Transverse colon (tissue), 4 donors: ENCODE results near the gene HIPK2. TPM values are rescaled to one million over a fixed set of nuclear protein-coding genes. Genes with fewer than 3 reads are reported as not detected.

Experiments used
- DNase-seq: peaks from one replicate; pipeline ENCODE4 v3.0.0-alpha.2; 2019
- H3K27ac ChIP-seq, 4 donors: fragments of 200-600 bp; sonication (generic); 2 replicates each; pipeline ENCODE4 v1.5.1; 2016 to 2018; ENCODE audit warnings: inconsistent platforms in 4 of 4
- H3K27me3 ChIP-seq: fragments of 200-600 bp; sonication (generic); 2 replicates; pipeline ENCODE4 v1.5.1; 2017; ENCODE audit warnings: inconsistent platforms
- H3K36me3 ChIP-seq, 4 donors: fragments of 200-600 bp; sonication (generic); 2 replicates each; pipeline ENCODE4 v1.5.1; 2017 to 2019; ENCODE audit warnings: inconsistent platforms in 4 of 4
- H3K4me1 ChIP-seq, 4 donors: fragments of 200-600 bp; sonication (generic); 2 replicates each; pipeline ENCODE4 v1.5.1; 2017 to 2020; ENCODE audit warnings: inconsistent platforms in 4 of 4
- H3K4me3 ChIP-seq, 4 donors: fragments of 200-600 bp; sonication (generic); 1 replicate in 1 of 4; 2 replicates in 3 of 4; pipeline versions ENCODE4 v1.5.1 to v1.6.1; 2017 to 2019; ENCODE audit warnings: inconsistent platforms in 4 of 4
- H3K9me3 ChIP-seq, 2 donors: fragments of 200-600 bp; sonication (generic); 2 replicates each; pipeline ENCODE4 v1.5.1; 2017 to 2019; ENCODE audit warnings: inconsistent platforms in 2 of 2
- EP300 ChIP-seq: sonication (generic); formaldehyde crosslinking; IDR thresholded peaks from one replicate; pipeline ENCODE4 v1.6.1; 2017; ENCODE audit warnings: antibody characterized with exemption, low read depth
- POLR2A ChIP-seq: fragments of 450-650 bp; IDR thresholded peaks from one replicate; pipeline ENCODE4 v1.6.1; 2016; ENCODE audit warnings: antibody characterized with exemption, mild to moderate bottlenecking, moderate library complexity
- POLR2AphosphoS5 ChIP-seq, 3 donors: sonication (generic); formaldehyde crosslinking; IDR thresholded peaks; one replicate each; pipeline ENCODE4 v1.6.1; 2016; ENCODE audit warnings: antibody characterized with exemption in 3 of 3
- WGBS, 2 donors: methylation state at CpG; one replicate each; pipeline ENCODE4 v1.1.5; 2018; ENCODE audit warnings: low coverage in 1 of 2; 5-methylcytosine and 5-hydroxymethylcytosine counted together
- in situ Hi-C, 4 donors: fragments of 200-750 bp; cut with MboI; loops; one replicate each; pipeline versions ENCODE4 v1.15.0 to v1.15.1; 2017; ENCODE audit warnings: low sequenced_read_pairs in 3 of 4, low pct_ligation_motif_present in 1 of 4, low pct_unique_long_range_greater_than_20kb in 1 of 4
- intact Hi-C: fragments of 100-400 bp; cut with DNase I; formaldehyde crosslinking; loops from one replicate; pipeline ENCODE4 v1.15.1; 2023; ENCODE audit warnings: low total_unique reads
- total RNA-seq, 4 donors: library from RNA; depleted of rRNA; stranded (reverse); fragments of >200 nt; gene quantifications; one replicate each; pipeline ENCODE4 v1.1.0, GENCODE V29; 2016
- TF ChIP-seq, protein P1 (sequence below), 5 experiments: fragments of 200-600 bp in 3 of 5; fragments of 450-650 bp in 2 of 5; sonication (generic) in 3 of 5; IDR thresholded peaks; 1 replicate in 2 of 5; 2 replicates in 3 of 5; pipeline ENCODE4 v1.5.1; 2016 to 2017; ENCODE audit warnings: antibody characterized with exemption in 5 of 5, inconsistent platforms in 3 of 5, mild to moderate bottlenecking in 2 of 5, moderate library complexity in 1 of 5

HIPK2 gene
- total RNA-seq, 4 donors from 2014 or later, result 27.3 to 40.3 (median 33.6) TPM

DNA sequence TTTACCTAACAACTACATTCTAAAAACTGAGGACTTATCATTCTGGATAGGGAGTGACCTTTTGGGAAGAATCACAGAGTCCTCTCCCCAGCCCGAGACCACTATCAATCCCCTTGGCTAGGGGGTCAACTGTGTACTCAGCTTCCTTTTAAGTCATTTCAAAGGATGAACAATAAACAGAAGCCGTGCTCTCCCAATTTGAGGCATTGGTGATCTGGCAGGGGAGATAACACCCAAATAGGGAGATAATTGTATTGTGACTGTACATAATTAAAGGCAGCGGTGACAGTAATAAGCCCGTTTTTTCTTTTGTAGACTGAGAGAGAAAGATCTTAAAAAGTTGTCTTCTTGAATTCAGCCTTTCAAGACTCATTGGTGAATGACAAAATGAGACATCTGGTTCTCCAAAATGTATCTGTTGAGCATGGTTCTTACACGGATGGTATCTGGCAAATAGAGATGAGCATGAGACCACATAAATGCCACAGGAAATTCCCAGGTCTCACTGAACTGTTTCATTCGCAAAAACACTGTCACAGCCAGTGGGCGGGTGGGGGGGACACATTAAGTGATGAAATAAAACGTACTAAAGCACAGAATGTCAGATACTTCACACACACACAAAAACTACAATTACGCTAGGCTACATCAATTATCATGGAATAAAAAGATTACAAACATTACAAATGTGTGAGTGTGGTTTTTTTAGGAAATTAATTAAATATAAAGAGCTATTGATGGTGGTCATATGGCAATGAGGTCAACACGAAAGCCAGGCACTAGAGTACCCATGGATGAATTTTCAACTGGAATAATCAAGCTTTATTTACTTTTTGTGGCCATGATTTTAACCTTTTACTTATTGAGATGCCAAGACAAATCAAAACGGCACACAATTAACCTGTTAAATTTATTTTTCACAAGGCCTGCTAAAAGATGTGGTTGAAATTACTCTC is 108.4 kb downstream of the HIPK2 start:
- TF ChIP-seq EP300 (no peak), POLR2AphosphoS5 (IDR thresholded peaks at IDR 0.05) (no peak), POLR2A (no peak)
- TF ChIP-seq, protein P1, sequence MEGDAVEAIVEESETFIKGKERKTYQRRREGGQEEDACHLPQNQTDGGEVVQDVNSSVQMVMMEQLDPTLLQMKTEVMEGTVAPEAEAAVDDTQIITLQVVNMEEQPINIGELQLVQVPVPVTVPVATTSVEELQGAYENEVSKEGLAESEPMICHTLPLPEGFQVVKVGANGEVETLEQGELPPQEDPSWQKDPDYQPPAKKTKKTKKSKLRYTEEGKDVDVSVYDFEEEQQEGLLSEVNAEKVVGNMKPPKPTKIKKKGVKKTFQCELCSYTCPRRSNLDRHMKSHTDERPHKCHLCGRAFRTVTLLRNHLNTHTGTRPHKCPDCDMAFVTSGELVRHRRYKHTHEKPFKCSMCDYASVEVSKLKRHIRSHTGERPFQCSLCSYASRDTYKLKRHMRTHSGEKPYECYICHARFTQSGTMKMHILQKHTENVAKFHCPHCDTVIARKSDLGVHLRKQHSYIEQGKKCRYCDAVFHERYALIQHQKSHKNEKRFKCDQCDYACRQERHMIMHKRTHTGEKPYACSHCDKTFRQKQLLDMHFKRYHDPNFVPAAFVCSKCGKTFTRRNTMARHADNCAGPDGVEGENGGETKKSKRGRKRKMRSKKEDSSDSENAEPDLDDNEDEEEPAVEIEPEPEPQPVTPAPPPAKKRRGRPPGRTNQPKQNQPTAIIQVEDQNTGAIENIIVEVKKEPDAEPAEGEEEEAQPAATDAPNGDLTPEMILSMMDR (IDR thresholded peaks at IDR 0.05), result no peak
- Histone ChIP-seq H3K27me3 (no peaks in the 10 kb centered on the region), H3K27ac (no peak overlapping the region), H3K9me3 (no peaks in the 10 kb centered on the region), H3K4me3 (no peak overlapping the region), H3K4me1 (peaks cover 0 to 6% (median 2%) of the 10 kb centered on the region in 4 donors), H3K36me3 (no peaks in the 10 kb centered on the region)
- in situ Hi-C loops, result no loop called here
- no peak for DNase-seq
- WGBS, 2 donors, result 78 to 80% methylated on average over 11 of the region's 11 CpGs
- intact Hi-C loops, result loop anchor here (5.0 kb wide), 1 partner anchor 898 kb away; no protein-coding TSS in a partner anchor

DNA sequence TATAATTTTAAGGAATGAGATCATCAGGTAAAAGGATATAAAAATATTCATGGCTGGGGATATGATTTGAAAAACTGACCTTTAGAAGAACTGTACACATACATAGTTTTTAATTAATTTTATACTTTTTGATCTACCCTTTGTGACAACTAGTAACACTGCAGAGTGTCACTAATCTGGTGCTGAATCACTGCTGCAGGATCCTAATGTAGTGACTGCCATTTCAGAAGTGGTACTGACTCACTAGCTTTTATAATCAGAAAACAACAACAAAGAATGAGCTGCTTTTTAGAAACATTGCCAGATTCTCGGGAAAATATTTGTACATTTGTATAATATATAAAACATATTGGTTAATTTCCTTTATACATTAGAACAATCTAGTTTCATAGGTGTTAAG is 110.4 kb downstream of the HIPK2 start:
- Histone ChIP-seq H3K27me3 (no peaks in the 10 kb centered on the region), H3K4me3 (no peak overlapping the region), H3K27ac (no peak overlapping the region), H3K4me1 (peaks cover 4 to 10% (median 7%) of the 10 kb centered on the region in 4 donors), H3K9me3 (no peaks in the 10 kb centered on the region), H3K36me3 (no peaks in the 10 kb centered on the region)
- TF ChIP-seq, protein P1 (IDR thresholded peaks at IDR 0.05), result no peak
- TF ChIP-seq EP300 (no peak), POLR2AphosphoS5 (IDR thresholded peaks at IDR 0.05) (no peak), POLR2A (no peak)
- DNase-seq, result no peak
- intact Hi-C loops (loop anchor here (5.0 kb wide), 1 partner anchor 900 kb away; no protein-coding TSS in a partner anchor), in situ Hi-C loops (no loop called here)
- 76 to 84% methylated on average over 1 of the region's 1 CpG for WGBS, 2 donors

DNA sequence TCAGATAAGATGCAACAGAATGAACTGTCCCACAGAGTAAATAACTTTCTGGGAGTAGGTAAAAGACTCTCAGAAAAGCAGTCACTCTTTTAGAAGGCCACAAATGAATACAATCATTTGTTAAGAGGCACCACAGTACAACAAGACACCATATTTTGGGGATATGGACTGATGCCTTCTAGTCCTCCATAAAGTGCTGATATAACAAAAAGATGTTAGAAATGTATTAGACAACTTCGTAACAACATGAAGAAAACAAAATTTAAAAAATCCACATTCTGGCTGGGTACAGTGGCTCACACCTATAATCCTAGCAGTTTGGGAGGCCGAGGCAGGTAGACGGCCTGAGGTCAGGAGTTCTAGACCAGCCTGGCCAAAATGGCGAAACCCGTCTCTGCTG is 111.3 kb downstream of the HIPK2 start:
- peaks cover 7 to 18% (median 14%) of the 10 kb centered on the region in 4 donors for H3K4me1 ChIP-seq

DNA sequence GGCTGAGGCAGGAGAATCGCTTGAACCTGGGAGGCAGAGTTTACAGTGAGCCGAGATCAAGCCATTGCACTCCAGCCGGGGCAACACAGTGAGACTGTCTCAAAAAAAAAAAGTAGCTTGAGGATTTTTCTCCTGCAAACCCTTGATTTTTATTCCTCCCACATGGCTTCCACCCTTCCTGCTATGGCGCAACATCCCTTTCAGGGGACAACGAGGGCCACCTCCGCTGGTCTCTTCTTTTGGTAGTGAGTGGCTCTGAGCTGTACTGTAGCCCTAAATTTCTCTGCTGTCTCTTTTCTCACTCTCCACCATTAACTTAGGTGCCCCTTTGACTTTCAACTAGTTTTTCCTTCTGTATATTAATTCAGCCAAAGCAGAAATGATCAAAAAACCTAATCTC is 113.4 kb downstream of the HIPK2 start:
- WGBS, 2 donors, result 89 to 93% methylated on average over 3 to 6 of the region's 6 CpGs
- in situ Hi-C loops, result no loop called here
- no peak overlapping the region for H3K4me3 ChIP-seq
- intact Hi-C loops, result no loop called here
- H3K36me3 ChIP-seq, result no peaks in the 10 kb centered on the region
- no peaks in the 10 kb centered on the region for H3K27me3 ChIP-seq
- no peak for DNase-seq
- no peak for TF ChIP-seq POLR2A
- TF ChIP-seq, protein P1 (IDR thresholded peaks at IDR 0.05), result no peak
- no peak for TF ChIP-seq POLR2AphosphoS5 (IDR thresholded peaks at IDR 0.05)
- TF ChIP-seq EP300, result no peak
- H3K27ac ChIP-seq, result no peak overlapping the region
- H3K9me3 ChIP-seq, result no peaks in the 10 kb centered on the region
- peaks cover 21 to 38% (median 24%) of the 10 kb centered on the region in 4 donors for H3K4me1 ChIP-seq

More for the DNA sequence above, 111.3 kb downstream of the HIPK2 start:
- no peaks in the 10 kb centered on the region for H3K9me3 ChIP-seq
- H3K36me3 ChIP-seq, result no peaks in the 10 kb centered on the region
- no peak overlapping the region for H3K27ac ChIP-seq
- intact Hi-C loops, result loop anchor here (5.0 kb wide), 1 partner anchor 901 kb away; no protein-coding TSS in a partner anchor
- WGBS, 2 donors, result 98 to 100% methylated on average over 5 of the region's 5 CpGs
- H3K4me3 ChIP-seq, result no peak overlapping the region
- in situ Hi-C loops, result no loop called here
- TF ChIP-seq, protein P1 (IDR thresholded peaks at IDR 0.05), result no peak
- no peak for TF ChIP-seq EP300
- TF ChIP-seq POLR2A, result no peak
- TF ChIP-seq POLR2AphosphoS5 (IDR thresholded peaks at IDR 0.05), result no peak
- H3K27me3 ChIP-seq, result no peaks in the 10 kb centered on the region
- DNase-seq, result no peak
